GM12801 (cell line): ENCODE data around the gene FAM240A.

ENCODE experiments used
- TF ChIP-seq, protein P1 (sequence below): IDR thresholded peaks from one replicate; pipeline ENCODE4 v1.5.1; 2011; ENCODE audit warnings: control low read depth; ENCODE audit not compliant: insufficient read length; ENCODE audit errors: extremely low read depth

FAM240A gene

DNA sequence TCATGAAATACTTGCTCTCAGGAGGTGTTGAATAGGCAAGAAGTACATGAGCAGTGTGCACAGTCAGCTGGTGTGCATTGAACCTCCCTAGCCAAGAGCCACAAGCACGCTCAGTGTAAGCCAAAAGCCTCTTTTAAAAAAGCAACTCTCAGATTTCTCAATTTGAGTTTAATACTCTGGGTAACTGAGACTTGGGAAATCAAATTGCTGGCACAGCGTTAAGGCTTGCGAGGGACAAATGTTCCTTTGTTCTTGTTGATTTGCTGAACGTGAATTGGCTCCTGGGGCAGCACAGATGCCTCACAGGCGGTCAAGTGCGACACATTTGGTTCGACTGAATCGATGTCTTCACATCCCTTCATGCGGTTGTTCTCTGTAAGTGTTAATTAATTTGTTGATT, at the start of gene FAM240A:
Gene FAM240A, plus strand, starts transcription at position 202 of the 400 bp plus-strand sequence. Its CDS starts 159 bp downstream, at position 361.
- TF ChIP-seq, protein P1, sequence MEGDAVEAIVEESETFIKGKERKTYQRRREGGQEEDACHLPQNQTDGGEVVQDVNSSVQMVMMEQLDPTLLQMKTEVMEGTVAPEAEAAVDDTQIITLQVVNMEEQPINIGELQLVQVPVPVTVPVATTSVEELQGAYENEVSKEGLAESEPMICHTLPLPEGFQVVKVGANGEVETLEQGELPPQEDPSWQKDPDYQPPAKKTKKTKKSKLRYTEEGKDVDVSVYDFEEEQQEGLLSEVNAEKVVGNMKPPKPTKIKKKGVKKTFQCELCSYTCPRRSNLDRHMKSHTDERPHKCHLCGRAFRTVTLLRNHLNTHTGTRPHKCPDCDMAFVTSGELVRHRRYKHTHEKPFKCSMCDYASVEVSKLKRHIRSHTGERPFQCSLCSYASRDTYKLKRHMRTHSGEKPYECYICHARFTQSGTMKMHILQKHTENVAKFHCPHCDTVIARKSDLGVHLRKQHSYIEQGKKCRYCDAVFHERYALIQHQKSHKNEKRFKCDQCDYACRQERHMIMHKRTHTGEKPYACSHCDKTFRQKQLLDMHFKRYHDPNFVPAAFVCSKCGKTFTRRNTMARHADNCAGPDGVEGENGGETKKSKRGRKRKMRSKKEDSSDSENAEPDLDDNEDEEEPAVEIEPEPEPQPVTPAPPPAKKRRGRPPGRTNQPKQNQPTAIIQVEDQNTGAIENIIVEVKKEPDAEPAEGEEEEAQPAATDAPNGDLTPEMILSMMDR, result no peak

GRCh38 chr3:46564190-46565021, 47.9 kb upstream of the FAM240A start:
- TF ChIP-seq, protein P1, result no peak

- TF ChIP-seq, protein P1, result no peak
Observed at GRCh38 chr3:46565077-46565476, 47.2 kb upstream of the FAM240A start.

DNA sequence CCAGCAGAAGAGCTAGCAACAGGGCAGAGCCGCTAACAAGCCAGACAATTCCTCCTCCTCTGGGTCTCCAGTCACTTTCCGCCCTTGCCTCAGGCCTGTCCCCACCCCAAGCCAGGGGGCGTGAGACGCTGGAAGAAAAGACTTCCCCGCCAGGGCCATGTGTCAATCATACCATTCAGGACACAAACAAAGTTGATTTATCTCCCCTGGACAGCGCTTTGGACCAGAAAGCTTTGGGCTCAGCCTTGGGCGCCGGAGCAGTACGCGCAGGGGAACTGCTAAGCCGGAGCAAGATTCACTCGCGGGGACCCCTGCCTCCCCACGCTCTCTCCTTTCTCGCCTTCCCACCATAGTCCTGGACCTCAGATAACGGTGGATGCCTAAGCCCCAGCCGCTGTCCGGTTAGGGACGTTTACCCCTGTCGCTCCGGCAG, 46.7 kb upstream of the FAM240A start:
- TF ChIP-seq, protein P1, result no peak

- TF ChIP-seq, protein P1, result no peak
Observed at GRCh38 chr3:46566040-46566641, 46.2 kb upstream of the FAM240A start, which contains the start of gene LRRC2. Gene LRRC2, minus strand, starts transcription at chr3:46566302. Its CDS starts 14,711 bp downstream, at chr3:46551591.

DNA sequence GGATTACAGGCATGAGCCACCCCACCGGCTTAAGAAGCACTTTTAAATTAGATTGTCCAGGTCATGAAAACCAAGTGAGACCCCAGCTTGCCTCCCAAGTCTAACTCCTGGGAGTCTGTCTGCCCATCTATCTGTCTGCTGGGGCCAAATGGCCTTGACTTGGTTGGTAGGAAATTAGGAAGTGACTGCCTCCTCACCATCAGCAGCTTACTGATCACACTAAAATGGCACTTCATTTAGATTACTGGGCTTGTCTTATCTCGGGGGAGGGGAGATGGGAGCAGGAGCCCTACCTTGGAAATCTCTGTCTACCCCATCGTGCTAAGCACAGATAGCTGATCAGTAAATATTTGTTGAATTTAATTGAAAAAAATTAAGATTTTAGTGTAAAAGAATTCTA, 40.6 kb upstream of the FAM240A start:
- TF ChIP-seq, protein P1, result no peak

- TF ChIP-seq, protein P1, result no peak
Observed at GRCh38 chr3:46573701-46574100, 38.6 kb upstream of the FAM240A start.
